ENCODE data around the gene ZNF593OS.

The ZNF593OS gene

DNA sequence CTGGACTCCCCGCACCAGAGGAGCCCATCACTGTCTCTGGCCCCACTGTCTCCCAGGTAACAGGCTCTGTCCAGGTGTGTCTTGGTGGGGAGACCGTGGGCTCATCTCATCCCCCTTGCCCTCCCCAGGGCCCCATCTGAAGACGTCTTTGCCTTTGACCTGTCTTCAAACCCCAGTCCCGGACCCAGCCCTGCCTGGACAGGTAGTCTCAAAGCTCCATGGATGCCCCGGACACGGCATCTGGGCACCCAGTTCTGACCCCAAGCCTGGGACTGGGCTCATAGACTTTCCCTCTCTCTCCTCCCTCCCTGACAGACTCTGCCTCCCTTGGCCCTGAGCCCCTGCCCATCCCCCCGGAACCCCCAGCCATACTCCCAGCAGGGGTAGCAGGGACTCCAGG, 12.5 kb upstream of the ZNF593OS start:
- DNase-seq (ENCODE audit: low read depth in 2 of 2), result no peak

DNA sequence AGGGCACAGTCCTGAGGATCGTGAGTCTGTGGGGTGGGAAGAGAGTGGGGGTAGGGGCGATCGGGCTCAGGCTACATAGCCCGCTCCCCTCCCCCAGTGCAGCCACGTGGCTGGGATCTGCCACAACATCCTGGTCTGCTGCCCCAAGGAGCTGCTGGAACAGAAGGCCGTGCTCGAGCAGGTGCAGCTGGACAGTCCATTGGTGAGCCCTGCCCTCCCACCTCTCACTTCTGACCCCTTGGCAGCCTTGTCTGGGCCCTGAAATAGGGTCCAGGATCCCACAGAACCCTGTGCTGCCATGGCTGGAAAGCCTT, 10.7 kb upstream of the ZNF593OS start:
- DNase-seq (ENCODE audit: low read depth in 2 of 2), result no peak

DNA sequence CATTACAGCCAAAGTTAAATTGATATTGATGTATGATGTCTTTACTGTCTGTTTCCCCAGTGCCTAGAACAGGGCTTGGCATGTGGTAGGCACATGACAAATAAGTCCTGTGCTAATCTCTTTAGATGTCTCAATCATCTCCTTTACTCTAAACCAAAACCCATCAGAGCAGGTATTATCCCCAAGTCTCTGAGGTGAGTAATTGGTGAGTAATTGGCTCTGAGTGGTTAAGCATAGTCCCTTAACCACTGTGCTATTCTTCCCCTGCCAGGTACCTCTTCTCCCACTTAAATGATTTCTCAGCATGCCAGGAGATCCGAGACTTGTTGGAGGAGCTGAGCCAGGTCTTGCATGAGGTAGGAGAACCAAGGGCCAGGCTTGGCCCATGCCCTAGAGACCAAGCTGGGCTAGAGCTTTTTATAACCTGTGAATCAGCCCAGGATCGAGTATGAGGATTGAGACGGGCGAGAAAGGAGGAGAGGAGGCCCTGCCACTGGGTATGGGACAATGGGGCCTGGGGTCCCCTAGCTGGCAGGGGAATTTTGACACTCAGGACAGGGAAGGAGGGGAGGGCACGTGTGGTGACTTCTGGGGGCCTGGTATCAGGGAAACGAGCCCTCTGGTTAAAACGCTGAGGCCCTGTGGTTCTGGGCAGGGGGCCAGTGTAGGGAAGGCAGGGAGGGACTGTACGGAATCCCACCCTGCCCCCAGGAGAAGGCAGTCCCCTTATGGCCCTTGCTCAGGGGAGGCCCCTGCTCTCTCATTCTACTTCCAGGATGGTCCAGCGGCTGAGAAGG, 10.2 kb upstream of the ZNF593OS start:
- no peak for DNase-seq (ENCODE audit: low read depth in 2 of 2)

DNA sequence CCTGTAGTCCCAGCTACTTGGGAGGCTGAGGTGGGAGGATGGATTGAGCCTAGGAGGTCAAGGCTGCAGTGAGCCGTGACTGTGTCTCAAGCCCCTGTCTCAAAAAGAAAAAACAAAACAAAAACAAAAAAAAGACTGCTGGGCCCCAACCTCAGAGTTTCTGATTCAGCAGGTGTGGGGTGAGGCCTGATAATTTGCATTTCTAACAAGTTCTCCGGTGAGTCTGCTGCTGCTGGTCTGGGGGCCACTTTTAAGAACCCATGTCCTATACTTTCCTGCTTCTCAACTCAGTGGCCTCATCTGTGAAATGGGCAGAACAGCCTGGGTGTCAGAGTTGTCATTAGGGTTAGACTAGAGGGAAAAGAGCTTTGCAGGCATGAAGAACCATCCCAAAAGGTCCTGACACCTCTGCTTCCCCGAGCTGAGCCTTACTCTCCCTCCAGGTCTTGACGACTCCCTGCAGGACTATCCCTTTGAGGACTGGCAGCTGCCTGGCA, 8.4 kb upstream of the ZNF593OS start:
- DNase-seq (ENCODE audit: low read depth in 2 of 2), result no peak

DNA sequence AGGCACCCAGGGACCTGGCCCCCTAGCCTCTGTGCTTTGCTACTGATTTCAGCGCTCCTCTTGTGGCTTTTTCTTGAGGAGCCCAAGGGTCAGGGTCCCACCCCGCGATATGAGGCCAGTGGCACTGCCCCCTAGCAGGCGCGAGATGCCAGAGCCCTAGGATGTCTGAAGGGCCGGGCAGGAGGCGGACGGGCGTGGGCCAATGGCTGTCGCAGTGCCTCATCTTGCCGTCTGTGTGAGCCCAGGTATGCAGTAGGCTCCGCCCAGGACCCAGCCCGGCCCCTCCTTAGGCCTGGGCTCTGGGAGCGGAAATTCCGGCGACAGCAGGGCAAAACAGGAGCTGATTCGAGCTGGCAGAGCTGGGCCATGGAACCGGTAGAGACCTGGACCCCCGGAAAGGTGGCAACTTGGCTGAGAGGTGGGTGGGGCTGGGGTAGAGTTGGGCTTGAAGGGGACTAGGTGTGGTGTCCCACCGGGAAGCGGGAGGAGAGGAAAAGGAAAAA, 5.6 kb upstream of the ZNF593OS start, which contains the start of gene CNKSR1:
CNKSR1 (plus strand) TSS at position 310 of the 503 bp plus-strand sequence; CDS start at position 367, 57 bp downstream.
- DNase-seq (ENCODE audit: low read depth in 2 of 2), result no peak

DNA sequence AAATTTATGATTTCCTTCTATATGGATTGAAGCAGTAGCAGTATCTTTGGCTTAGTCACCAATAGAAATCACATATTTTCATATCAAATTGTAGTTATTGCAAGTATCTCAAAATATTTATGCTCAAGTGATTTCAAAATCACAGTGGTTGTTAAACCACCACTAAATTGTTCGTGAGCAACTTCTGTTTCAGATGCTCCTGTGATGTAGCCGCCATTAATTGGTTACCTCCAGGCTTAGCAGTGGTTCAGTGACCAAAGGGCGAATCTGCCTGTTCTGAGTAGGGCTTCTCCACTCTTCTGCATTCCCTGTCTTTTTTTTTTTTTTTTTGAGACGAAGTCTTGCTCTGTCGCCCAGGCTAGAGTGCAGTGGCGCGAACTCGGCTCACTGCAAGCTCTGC, 3.7 kb upstream of the ZNF593OS start:
- no peak for DNase-seq (ENCODE audit: low read depth in 2 of 2)

DNA sequence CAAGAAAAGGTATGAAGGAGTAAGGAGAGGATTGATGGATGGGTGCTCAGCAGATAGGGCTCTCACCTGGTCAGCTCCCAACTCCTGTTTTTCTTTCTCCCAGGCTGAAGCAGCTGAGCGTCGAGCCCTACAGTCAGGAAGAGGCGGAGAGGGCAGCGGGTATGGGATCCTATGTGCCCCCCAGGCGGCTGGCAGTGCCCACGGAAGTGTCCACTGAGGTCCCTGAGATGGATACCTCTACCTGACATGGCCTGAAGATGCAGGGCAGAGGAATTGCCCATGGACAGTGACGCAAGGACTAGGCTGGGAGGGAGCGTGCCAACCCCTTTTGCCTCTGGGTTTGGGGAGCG, 1.2 kb downstream of the ZNF593OS start:
- no peak for DNase-seq (ENCODE audit: low read depth in 2 of 2)

DNA sequence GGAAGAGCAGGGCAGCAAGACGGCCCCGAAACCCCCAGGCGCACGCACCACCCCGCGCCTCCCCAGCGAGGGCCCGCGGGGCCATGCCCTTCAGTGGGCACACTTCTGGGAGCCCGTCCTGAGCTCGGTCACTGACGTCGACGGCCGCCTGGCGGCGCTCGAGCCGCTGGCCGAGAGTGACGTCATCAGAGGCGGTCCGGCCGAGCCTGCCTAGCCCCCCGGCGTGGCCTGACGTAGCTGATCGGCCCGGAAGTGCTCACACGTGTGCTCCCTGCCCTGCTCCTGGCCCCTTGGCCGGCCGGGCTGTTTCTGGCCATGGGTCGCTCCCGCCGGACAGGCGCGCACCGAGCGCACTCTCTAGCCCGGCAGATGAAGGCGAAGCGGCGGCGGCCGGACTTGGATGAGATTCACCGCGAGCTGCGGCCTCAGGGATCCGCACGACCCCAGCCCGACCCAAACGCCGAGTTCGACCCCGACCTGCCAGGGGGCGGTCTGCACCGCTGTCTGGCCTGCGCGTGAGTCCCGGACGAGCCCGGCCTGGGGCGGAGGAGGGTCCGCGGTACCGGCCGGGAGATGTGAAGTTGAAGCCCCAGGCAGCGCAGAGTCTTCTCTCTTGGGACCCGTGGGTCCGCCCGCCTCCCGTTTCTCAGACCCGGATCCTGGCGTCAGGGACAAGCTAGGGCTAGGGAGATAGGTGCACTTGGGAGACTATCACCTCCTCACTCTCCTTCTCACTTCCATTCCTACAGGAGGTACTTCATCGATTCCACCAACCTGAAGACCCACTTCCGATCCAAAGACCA, 1.8 kb downstream of the ZNF593OS start, which contains the start of gene ZNF593:
ZNF593 (plus strand) TSS at position 240 of the 803 bp plus-strand sequence; CDS start at position 316, 76 bp downstream.
- DNase-seq (ENCODE audit: low read depth in 2 of 2), result peak; percentile 68 to 77

DNA sequence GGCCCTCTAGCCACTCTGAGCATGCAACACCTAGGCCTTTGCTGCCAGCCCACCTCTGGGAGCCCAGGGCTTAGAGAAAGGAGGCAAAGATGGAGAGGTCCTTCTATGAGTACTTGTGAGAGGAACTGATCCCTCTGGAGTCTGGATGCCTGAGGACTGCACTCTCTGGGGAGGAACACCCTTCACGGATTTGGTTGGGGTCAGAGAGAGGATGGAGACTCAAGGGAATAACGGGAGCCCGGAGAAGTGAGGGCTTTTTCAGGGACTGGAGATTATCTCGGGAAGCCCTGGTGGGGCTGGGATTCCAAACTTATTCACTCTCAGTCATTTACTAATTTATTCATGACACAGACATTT, 2.5 kb downstream of the ZNF593OS start:
- no peak for DNase-seq (ENCODE audit: low read depth in 2 of 2)

DNA sequence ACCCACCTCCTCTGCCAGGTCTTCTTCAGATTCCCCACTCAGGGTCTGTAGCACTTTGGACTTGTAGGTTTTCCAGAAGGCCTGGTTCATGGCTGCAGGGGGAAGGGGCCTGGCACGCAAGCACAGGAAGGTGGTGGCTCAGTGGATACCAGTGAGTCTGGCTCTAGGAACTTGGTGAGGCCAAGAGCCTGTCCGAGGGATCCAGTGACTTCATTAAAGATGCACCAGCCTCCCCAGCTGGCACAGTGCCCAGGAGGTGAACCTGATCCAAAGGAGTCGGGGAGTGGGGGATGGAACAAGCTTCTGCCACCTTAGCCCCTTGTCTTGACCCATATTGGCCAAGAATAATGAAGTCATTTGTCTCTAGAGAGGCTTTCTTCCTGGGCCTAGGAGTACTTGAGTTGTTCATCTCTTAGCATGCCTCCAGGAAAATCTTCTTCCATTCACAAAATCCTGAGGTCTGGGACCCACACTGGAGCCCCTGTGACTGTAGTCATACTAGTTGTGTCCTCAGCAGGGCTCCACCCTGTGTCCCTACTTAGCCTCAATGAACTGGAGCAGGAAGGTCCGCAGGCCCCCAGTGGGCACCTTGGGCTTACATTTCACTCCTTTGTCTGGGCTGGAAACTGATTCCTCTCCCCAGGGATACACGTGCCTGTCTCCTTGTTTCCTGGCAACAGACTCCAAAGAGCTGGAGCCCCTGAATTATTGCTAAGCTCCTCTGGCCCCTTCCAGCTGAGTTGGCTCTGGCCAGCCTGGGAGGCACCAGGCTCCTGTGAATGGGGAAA, 3.0 kb downstream of the ZNF593OS start, which contains the start of gene C1orf232:
C1orf232 (minus strand) TSS at position 554 of the 788 bp plus-strand sequence; CDS start at position 90, 464 bp downstream.
- no peak for DNase-seq (ENCODE audit: low read depth in 2 of 2)

DNA sequence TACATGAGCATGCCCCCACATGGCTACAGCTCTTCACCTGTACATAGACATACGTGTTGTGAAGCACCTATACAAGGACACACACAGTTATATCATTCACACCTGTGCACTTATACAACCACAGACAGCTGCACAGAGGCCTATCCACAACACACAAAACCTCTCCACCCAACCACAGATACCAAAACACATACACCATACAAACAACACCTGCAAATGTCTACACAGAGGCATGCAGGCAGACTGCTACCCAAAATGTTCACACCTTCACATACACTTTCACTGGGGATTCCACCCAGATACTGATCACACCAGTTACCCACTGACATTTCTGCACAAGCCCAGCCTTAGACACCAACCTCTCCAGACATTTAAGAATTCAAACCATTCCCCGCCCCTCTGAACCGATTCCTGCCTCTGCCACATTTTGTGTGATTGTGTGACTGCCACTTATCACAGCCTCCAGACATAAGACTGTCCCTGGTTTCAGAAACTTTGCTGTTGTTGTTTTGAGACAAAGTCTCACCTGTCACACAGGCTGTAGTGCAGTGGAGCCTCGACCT, 4.8 kb downstream of the ZNF593OS start:
- no peak for DNase-seq (ENCODE audit: low read depth in 2 of 2)

DNA sequence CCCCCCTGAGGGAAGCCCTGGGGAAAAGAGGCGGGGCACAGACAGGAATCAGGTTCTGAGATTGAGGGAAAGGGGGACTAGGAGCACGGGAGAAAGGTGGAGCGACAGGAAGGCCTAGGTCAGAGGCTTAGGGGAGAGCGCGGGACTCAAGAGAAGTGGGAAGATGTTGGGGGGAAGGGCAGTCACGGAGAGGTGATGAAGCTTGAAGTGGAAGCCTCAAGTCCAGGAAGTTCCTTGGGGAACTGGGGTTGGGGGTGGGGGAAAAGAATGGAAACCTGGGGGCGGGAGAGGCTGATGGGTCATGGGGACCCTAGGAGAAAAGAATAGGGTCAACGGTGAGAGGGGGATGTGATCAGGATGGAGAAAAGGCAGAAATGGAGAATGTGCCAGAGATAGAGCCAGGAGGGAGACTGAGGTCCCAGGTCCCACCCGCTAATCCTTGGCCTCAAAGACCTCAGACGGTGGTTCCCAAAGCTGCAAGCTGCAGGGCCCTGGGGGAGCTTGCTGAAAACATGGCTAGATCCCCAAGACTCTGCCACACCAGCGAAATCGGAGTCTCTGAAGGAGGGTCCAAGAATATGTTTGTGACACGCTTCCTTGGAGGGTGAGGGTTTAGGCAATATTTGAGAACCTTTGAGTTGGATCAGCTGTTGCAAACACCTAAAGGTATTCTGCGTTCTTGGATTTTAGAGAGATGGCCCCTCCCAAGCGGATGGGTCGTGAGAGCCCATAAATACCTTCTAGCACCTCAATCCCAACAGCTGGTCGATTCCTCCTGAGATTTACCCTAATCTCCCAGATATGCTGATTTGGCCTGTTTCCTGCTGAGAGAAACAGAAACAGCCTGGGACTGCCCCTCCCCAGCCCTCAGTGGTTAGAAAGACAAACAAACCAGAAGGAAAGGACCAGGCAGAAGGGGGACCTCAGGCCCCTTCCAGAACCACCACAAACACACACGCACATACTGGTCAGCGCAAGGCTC, 6.5 kb downstream of the ZNF593OS start:
- no peak for DNase-seq (ENCODE audit: low read depth in 2 of 2)

DNA sequence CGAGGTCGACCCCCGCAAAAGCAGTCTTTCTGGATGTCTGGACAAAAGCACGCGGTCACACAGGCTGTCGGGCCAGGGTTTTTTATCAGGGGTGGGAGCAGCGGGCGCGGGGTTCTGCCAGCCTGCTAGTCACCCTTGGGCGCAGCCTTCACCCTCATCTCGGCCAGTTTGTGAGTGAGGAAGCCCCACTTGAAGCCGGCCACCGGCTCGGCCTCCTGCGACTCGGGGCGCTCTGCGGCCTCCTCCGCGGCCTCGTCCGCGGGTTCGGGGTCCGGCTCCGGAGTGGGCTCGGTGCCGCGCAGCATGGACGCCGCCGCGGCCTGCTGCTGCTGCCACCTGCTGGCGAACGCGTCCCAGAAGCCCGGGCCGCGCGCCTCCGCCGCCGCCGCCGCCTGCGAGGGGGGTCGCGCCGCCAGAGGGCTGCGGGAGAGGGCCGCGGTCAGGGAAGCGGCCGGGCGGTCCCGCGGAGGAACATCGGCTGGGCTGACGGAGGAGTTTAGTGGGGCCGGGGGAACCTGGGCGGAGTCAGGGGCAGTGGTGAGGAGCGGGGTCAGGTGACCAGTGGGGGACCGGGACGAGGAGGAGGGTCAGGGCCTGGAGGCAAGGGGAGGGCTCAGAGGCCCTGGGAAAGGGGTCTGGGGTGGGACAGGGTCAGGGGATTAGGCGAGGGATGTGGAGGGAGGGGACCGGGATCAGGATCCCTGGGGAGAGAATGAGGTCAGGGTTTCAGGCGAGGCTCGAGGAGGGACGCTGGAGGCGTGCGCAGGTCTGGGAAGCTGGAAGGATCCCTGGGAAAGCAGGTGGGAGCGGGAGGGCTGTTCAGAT, 7.4 kb downstream of the ZNF593OS start:
- peak in 1 of 2 donors; percentile 25 for DNase-seq (ENCODE audit: low read depth in 2 of 2)

DNA sequence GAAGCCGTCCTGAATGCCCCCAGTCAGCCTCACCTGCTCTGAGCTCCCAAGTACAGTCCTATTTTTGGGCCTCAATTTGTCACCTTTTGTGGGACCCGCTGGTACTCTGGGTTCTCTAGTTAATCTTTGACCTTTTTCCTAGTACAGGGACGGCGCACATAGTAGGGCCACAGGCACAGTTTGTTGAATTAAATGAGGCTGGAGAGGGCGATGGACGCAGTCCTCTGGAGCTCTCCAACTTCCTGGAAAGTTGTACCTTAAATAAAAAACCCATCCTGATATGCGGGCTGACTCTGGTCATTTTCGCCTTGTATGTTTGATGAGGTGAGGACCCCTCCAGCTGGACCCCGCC, 8.0 kb downstream of the ZNF593OS start:
- DNase-seq (ENCODE audit: low read depth in 2 of 2), result no peak

DNA sequence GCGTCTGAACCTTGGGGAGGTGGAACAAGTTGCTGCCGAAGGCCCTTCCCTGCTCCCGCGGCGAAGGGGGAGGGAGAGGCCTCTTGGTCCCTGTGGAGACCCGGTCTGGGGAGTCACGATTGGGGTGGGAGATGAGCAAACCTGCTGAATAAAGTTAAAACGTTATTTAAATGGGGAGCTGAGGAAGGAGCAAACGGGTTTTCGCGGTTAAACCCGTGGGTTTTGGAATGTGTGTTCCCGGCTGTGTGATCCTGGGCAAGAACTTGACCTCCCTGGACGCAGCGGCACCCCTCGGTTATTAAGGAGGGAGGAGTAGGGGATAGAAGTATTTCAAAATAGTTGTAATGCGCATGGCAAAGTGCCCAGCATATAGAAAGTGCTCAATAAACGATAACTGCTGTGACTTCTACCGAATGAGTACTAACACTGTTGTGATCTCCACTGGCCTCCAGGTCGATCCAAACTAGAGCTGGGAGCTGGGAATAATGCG, 9.4 kb downstream of the ZNF593OS start:
- DNase-seq (ENCODE audit: low read depth in 2 of 2), result no peak

DNA sequence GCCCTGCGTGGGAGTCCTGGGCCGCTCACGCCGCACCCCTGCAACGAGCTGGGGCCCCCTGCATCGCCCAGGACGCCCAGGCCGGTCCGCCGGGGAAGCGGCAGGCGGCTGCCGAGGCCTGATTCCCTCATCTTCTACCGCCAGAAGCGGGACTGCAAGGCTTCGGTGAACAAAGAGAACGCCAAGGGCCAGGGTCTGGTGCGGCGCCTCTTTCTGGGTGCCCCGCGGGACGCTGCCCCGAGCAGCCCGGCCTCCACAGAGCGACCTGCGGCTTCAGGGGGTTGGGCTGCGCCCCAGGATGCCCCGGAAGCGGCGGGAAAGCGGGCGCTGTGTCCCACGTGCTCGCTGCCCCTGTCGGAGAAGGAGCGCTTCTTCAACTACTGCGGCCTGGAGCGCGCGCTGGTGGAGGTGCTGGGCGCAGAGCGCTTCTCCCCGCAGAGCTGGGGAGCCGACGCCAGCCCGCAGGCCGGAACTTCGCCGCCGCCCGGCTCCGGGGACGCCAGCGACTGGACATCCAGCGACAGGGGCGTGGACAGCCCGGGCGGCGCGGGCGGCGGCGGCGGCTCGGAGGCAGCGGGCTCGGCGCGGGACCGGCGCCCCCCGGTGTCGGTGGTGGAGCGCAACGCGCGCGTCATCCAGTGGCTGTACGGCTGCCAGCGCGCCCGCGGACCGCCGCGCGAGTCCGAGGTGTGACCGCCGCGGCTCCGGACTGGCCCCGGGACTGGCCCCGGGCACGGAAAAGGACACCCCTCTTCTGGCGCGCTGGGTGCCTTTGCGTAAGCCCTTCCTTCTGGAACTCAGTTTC, 10.0 kb downstream of the ZNF593OS start:
- DNase-seq (ENCODE audit: low read depth in 2 of 2), result no peak

DNA sequence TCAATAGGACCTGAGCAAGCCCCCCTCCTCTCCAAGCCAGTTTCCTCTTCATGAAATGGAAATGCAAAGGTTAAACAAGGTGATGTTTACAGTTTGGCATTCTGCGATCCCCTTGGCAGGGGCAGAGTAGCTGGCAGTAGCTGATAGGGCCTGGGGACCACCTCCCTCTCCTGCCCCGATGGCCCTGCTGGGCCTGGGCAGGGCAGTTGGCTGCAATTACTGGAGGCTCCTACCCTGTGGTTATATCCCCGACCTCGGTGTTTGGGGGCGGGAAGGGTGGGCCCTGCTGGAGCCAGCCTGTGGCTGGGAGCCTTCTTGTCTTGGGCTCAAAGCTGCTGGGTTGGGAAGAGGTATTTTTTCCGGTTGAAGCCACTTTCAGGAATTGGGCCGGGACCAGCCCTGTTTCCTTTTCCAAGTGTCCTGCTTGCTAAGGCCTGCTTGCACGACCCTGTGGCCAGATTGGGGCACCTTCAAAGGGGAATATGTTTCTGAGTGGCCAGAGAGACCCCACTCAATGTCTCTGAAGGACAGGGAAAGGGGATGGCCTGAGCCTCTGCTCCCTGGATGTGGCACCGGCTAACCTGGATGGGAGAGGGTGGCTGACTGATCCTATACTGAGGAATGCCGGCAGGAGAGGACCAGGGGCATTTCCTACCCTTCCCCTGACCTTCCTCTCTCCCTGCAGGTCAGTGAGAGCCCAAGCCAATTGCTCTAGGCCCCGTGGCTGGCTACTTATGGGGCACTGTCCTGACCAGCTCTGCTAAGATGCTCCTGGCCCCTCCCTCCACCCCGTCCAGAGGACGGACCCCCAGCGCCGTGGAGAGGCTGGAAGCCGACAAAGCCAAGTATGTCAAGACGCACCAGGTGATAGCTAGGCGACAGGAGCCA, 10.9 kb downstream of the ZNF593OS start:
- DNase-seq (ENCODE audit: low read depth in 2 of 2), result no peak

DNA sequence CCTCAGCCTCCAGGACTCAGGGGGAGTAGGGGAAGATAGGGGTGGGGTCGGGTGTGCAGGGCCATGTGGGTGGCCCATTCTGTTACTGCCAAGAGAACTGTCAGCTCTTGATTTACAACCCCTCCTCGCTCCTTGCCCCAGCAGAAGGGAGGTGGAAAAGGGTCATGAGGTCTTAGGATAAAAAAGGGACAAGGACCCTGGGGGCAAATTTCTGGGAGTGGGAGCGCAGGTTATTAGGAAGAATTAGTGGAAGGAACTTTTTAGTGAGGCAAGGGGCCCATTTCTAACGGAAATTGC, 11.9 kb downstream of the ZNF593OS start:
- no peak for DNase-seq (ENCODE audit: low read depth in 2 of 2)
